H9 (cell line): ENCODE measurements around the gene MYD88. TPM values are rescaled to one million over a fixed set of nuclear protein-coding genes. Genes with fewer than 3 reads are reported as not detected.

Experiments
- DNase-seq: peaks from one replicate; pipeline ENCODE4 v3.0.0-alpha.2; 2017
- H2AFZ ChIP-seq: one replicate; pipeline ENCODE4 v1.6.1; 2013; ENCODE audit warnings: mild to moderate bottlenecking, low read length, control low read depth, moderate library complexity
- H2AK5ac ChIP-seq: 2 replicates; pipeline ENCODE4 v1.6.1; 2013; ENCODE audit warnings: low read length, control low read depth, mixed read lengths; ENCODE audit not compliant: insufficient read length
- H2BK120ac ChIP-seq: one replicate; pipeline ENCODE4 v1.6.1; 2013; ENCODE audit warnings: low read depth, mild to moderate bottlenecking, low read length, control low read depth, inconsistent platforms; ENCODE audit not compliant: poor library complexity, severe bottlenecking
- H2BK12ac ChIP-seq: 2 replicates; pipeline ENCODE4 v1.6.1; 2013; ENCODE audit warnings: low read length, control low read depth, mixed read lengths, low read depth; ENCODE audit not compliant: insufficient read length
- H2BK15ac ChIP-seq: 2 replicates; pipeline ENCODE4 v1.6.1; 2013; ENCODE audit warnings: low read depth, low read length, control low read depth
- H2BK20ac ChIP-seq: one replicate; pipeline ENCODE4 v1.6.1; 2013; ENCODE audit warnings: low read depth, mild to moderate bottlenecking, low read length, control low read depth, inconsistent platforms; ENCODE audit not compliant: poor library complexity, severe bottlenecking
- H2BK5ac ChIP-seq: 2 replicates; pipeline ENCODE4 v1.6.1; 2013; ENCODE audit warnings: low read length, control low read depth, mixed read lengths; ENCODE audit not compliant: insufficient read length
- H3K14ac ChIP-seq: 2 replicates; pipeline ENCODE4 v1.6.1; 2013; ENCODE audit warnings: low read length, control low read depth; ENCODE audit not compliant: insufficient read depth
- H3K18ac ChIP-seq: 2 replicates; pipeline ENCODE4 v1.6.1; 2013; ENCODE audit warnings: low read depth, mild to moderate bottlenecking, mixed read lengths, low read length, control low read depth; ENCODE audit not compliant: insufficient read length
- H3K23ac ChIP-seq: 2 replicates; pipeline ENCODE4 v1.6.1; 2013; ENCODE audit warnings: low read length, control low read depth, mixed read lengths, low read depth; ENCODE audit not compliant: insufficient read length
- H3K23me2 ChIP-seq: 2 replicates; pipeline ENCODE4 v1.6.1; 2013; ENCODE audit warnings: low read depth, mild to moderate bottlenecking, mixed read lengths, low read length, control low read depth; ENCODE audit not compliant: insufficient read length, poor library complexity, severe bottlenecking
- H3K27ac ChIP-seq: 2 replicates; pipeline ENCODE4 v1.5.1; 2013; ENCODE audit warnings: low read length, control low read depth, mixed read lengths, low read depth; ENCODE audit not compliant: insufficient read length
- H3K27me3 ChIP-seq: 2 replicates; pipeline ENCODE4 v1.6.1; 2013; ENCODE audit warnings: low read length, control low read depth, inconsistent platforms; ENCODE audit not compliant: insufficient read depth
- H3K4ac ChIP-seq: 2 replicates; pipeline ENCODE4 v1.6.1; 2013; ENCODE audit warnings: low read depth, mild to moderate bottlenecking, control low read depth, inconsistent platforms, low read length, moderate library complexity
- H3K4me1 ChIP-seq: 2 replicates; pipeline ENCODE4 v1.6.1; 2013; ENCODE audit warnings: low read length, control low read depth, inconsistent platforms; ENCODE audit not compliant: insufficient read depth
- H3K4me2 ChIP-seq: 2 replicates; pipeline ENCODE4 v1.6.1; 2013; ENCODE audit warnings: low read length, control low read depth, mixed read lengths; ENCODE audit not compliant: insufficient read length, insufficient read depth
- H3K56ac ChIP-seq: 2 replicates; pipeline ENCODE4 v1.6.1; 2013; ENCODE audit warnings: low read depth, mild to moderate bottlenecking, mixed read lengths, low read length, control low read depth; ENCODE audit not compliant: insufficient read length
- H3K79me1 ChIP-seq: 2 replicates; pipeline ENCODE4 v1.6.1; 2013; ENCODE audit warnings: low read depth, mild to moderate bottlenecking, moderate library complexity, low read length, control low read depth, inconsistent platforms; ENCODE audit not compliant: insufficient read depth, poor library complexity, severe bottlenecking
- H3K79me2 ChIP-seq: 2 replicates; pipeline ENCODE4 v1.6.1; 2013; ENCODE audit warnings: low read length, control low read depth, inconsistent platforms; ENCODE audit not compliant: insufficient read depth
- H3K9ac ChIP-seq: 2 replicates; pipeline ENCODE4 v1.6.1; 2013; ENCODE audit warnings: low read length, control low read depth, mixed read lengths; ENCODE audit not compliant: insufficient read length; ENCODE audit errors: extremely low read depth
- H3K9me3 ChIP-seq: one replicate; pipeline ENCODE4 v1.6.1; 2013; ENCODE audit warnings: low read depth, low read length, inconsistent platforms; ENCODE audit not compliant: control insufficient read depth
- H3T11ph ChIP-seq: one replicate; pipeline ENCODE4 v1.6.1; 2013; ENCODE audit warnings: mild to moderate bottlenecking, low read length, control low read depth, inconsistent platforms
- H4K20me1 ChIP-seq: one replicate; pipeline ENCODE4 v1.6.1; 2013; ENCODE audit not compliant: control insufficient read depth, insufficient read length, insufficient read depth
- H4K5ac ChIP-seq: 2 replicates; pipeline ENCODE4 v1.6.1; 2013; ENCODE audit warnings: low read depth, mild to moderate bottlenecking, mixed read lengths, low read length, control low read depth; ENCODE audit not compliant: insufficient read length
- H4K8ac ChIP-seq: replicated peaks from 2 replicates; pipeline ENCODE4 v1.6.1; 2013; ENCODE audit warnings: low read length, control low read depth, mixed read lengths, low read depth; ENCODE audit not compliant: insufficient read length
- H4K91ac ChIP-seq: 2 replicates; pipeline ENCODE4 v1.6.1; 2013; ENCODE audit warnings: low read depth, mild to moderate bottlenecking, moderate library complexity, mixed read lengths, low read length, control low read depth; ENCODE audit not compliant: insufficient read length
- H3K27ac Mint-ChIP-seq, 3 experiments: 2 replicates in 2 of 3; 3 replicates in 1 of 3; pipeline ENCODE4 v1.8.0; 2020 to 2021; ENCODE audit warnings: mixed read lengths in 3 of 3, mild to moderate bottlenecking in 1 of 3, moderate library complexity in 1 of 3
- H3K27me3 Mint-ChIP-seq: 2 replicates; pipeline ENCODE4 v1.8.0; 2021; ENCODE audit warnings: low read depth, mild to moderate bottlenecking, moderate library complexity, mixed read lengths
- H3K36me3 Mint-ChIP-seq, 3 experiments: 2 replicates in 2 of 3; 3 replicates in 1 of 3; pipeline ENCODE4 v1.8.0; 2020 to 2021; ENCODE audit warnings: low read depth in 3 of 3, mixed read lengths in 3 of 3; ENCODE audit not compliant: insufficient read depth in 1 of 3
- H3K4me1 Mint-ChIP-seq, 2 experiments: 2 replicates each; pipeline ENCODE4 v1.8.0; 2020; ENCODE audit warnings: mixed read lengths in 2 of 2
- H3K4me3 Mint-ChIP-seq, 2 experiments: 2 replicates in 1 of 2; 3 replicates in 1 of 2; pipeline ENCODE4 v1.8.0; 2020 to 2021; ENCODE audit warnings: mild to moderate bottlenecking in 2 of 2, mixed read lengths in 2 of 2, moderate library complexity in 1 of 2
- H3K9me3 Mint-ChIP-seq, 2 experiments: 2 replicates in 1 of 2; 3 replicates in 1 of 2; pipeline ENCODE4 v1.8.0; 2020; ENCODE audit warnings: mild to moderate bottlenecking in 2 of 2, mixed read lengths in 2 of 2, moderate library complexity in 1 of 2
- WGBS: extraction: QIAGEN DNeasy Blood & Tissue Kit; methylation state at CpG from one replicate; pipeline ENCODE4 v1.1.7; 2013; ENCODE audit warnings: missing lambda C conversion rate, low lambda C conversion rate, mixed read lengths; ENCODE audit not compliant: insufficient read length; ENCODE audit errors: extremely low coverage; 5-methylcytosine and 5-hydroxymethylcytosine counted together
- total RNA-seq: library from RNA; stranded (reverse); gene quantifications from 2 replicates; pipeline ENCODE4 v1.2.1, GENCODE V29; 2021
- TF ChIP-seq, protein P1 (sequence below): fragments of 200-600 bp; sonication (generic); conservative IDR thresholded peaks from 3 replicates; pipeline ENCODE4 v1.8.0; 2021; ENCODE audit warnings: antibody characterized with exemption, mild to moderate bottlenecking

The MYD88 gene
- total RNA-seq, 1 experiment from 2014 or later, result 33.4 TPM

DNA sequence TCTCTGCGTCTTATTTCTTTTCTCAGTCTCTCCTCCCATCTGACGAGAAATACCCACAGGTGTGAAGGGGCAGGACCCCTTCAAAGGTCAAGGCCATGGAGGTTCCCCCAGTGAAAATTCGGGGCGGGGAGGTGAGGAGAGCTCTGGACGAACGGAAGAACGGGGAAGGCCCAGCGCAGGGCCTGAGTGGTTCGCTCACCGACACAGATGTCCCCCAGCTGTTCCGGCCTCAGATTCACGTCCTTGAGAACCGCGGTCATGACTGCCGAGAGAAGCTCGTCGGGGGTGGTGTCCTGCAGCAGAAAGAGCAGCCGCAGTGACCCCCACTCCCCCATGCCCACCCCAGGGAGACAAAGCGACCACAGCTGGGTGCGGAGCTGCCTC is 2.1 kb upstream of the MYD88 start:
- H3K9ac ChIP-seq, result peak overlapping the region; percentile 80
- H3K4me1 ChIP-seq, result peaks cover 8% of the 10 kb centered on the region; the same call in 1 of the 2 replicates
- H4K5ac ChIP-seq, result no peak overlapping the region
- H2BK5ac ChIP-seq, result no peak overlapping the region
- TF ChIP-seq, protein P1, sequence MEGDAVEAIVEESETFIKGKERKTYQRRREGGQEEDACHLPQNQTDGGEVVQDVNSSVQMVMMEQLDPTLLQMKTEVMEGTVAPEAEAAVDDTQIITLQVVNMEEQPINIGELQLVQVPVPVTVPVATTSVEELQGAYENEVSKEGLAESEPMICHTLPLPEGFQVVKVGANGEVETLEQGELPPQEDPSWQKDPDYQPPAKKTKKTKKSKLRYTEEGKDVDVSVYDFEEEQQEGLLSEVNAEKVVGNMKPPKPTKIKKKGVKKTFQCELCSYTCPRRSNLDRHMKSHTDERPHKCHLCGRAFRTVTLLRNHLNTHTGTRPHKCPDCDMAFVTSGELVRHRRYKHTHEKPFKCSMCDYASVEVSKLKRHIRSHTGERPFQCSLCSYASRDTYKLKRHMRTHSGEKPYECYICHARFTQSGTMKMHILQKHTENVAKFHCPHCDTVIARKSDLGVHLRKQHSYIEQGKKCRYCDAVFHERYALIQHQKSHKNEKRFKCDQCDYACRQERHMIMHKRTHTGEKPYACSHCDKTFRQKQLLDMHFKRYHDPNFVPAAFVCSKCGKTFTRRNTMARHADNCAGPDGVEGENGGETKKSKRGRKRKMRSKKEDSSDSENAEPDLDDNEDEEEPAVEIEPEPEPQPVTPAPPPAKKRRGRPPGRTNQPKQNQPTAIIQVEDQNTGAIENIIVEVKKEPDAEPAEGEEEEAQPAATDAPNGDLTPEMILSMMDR, result no peak
- H3K79me2 ChIP-seq, result no peaks in the 10 kb centered on the region
- no peak overlapping the region for H3K4ac ChIP-seq
- H2BK120ac ChIP-seq, result no peak overlapping the region
- no CpG with 5 or more reads among the region's 20 CpGs for WGBS
- no peak overlapping the region for H2AK5ac ChIP-seq
- no peak overlapping the region for H2AFZ ChIP-seq
- H3K18ac ChIP-seq, result no peak overlapping the region
- H3T11ph ChIP-seq, result no peak overlapping the region
- Mint-ChIP-seq H3K27ac (peak overlapping the region in 2 of 3 experiments; percentile 13 to 24; a peak in 2 of 7 replicates), H3K4me3 (peak overlapping the region; percentile 91 to 92), H3K4me1 (peaks cover 41 to 46% of the 10 kb centered on the region in 2 experiments), H3K36me3 (peaks cover 22 to 47% (median 26%) of the 10 kb centered on the region in 3 experiments), H3K27me3 (no peaks in the 10 kb centered on the region; the same call in 1 of the 2 replicates), H3K9me3 (no peaks in the 10 kb centered on the region; a peak in 1 of 5 replicates)
- H4K20me1 ChIP-seq, result no peaks in the 10 kb centered on the region
- H2BK15ac ChIP-seq, result no peak overlapping the region
- no peak for DNase-seq
- H4K8ac ChIP-seq, result no peak overlapping the region
- H4K91ac ChIP-seq, result no peak overlapping the region
- H3K79me1 ChIP-seq, result no peaks in the 10 kb centered on the region
- no peak overlapping the region for H3K56ac ChIP-seq
- H3K4me2 ChIP-seq, result peak overlapping the region; percentile 77
- peaks cover 18% of the 10 kb centered on the region for H3K23me2 ChIP-seq
- no peak overlapping the region for H2BK12ac ChIP-seq
- H3K27me3 ChIP-seq, result no peaks in the 10 kb centered on the region
- no peak overlapping the region for H3K27ac ChIP-seq
- 0 out of 2 replicates have a peak overlapping the region, but pooled peaks have one; percentile 40 for H3K14ac ChIP-seq
- H3K23ac ChIP-seq, result no peak overlapping the region
- no peak overlapping the region for H2BK20ac ChIP-seq
- no peaks in the 10 kb centered on the region for H3K9me3 ChIP-seq
